Prostate gland (tissue), 2 donors: ENCODE data around the gene RASL11A.

ENCODE experiments used
- CTCF ChIP-seq, 4 experiments: fragments of 200-600 bp in 2 of 4; fragments of 450-650 bp in 2 of 4; sonication (generic) in 2 of 4; IDR thresholded peaks; 1 replicate in 3 of 4; 2 replicates in 1 of 4; pipeline ENCODE4 v1.5.1; 2016 to 2019; ENCODE audit warnings: antibody characterized with exemption in 4 of 4, mild to moderate bottlenecking in 2 of 4, moderate library complexity in 2 of 4
- POLR2A ChIP-seq: fragments of 450-650 bp; IDR thresholded peaks from one replicate; pipeline ENCODE4 v1.6.1; 2016; ENCODE audit warnings: antibody characterized with exemption, mild to moderate bottlenecking

- TF ChIP-seq POLR2A (no peak), CTCF (IDR thresholded peaks at IDR 0.05) (no peak)
Observed at GRCh38 chr13:27319404-27319803, 48.8 kb downstream of the RASL11A start.
